Measurements from ENCODE around the gene OSGIN1.

The OSGIN1 gene

GRCh38 chr16:83926726-83927397, 26.2 kb upstream of the OSGIN1 start:
- peak; percentile 49 for DNase-seq (ENCODE audit: low read depth)

- DNase-seq (ENCODE audit: low read depth): no peak
These were observed 24.5 kb upstream of the OSGIN1 start for GRCh38 chr16:83928341-83929055.

GRCh38 chr16:83929811-83930555, 23.1 kb upstream of the OSGIN1 start:
- DNase-seq (ENCODE audit: low read depth): no peak

GRCh38 chr16:83930730-83931500, 22.1 kb upstream of the OSGIN1 start:
- DNase-seq (ENCODE audit: low read depth): no peak

- DNase-seq (ENCODE audit: low read depth): no peak
These were observed 21.5 kb upstream of the OSGIN1 start for GRCh38 chr16:83931556-83931955.

- DNase-seq (ENCODE audit: low read depth): no peak
These were observed 20.7 kb upstream of the OSGIN1 start for GRCh38 chr16:83932304-83932703.

GRCh38 chr16:83932955-83933673, 19.9 kb upstream of the OSGIN1 start:
- no peak for DNase-seq (ENCODE audit: low read depth)

GRCh38 chr16:83933885-83934683, 19.0 kb upstream of the OSGIN1 start:
- DNase-seq (ENCODE audit: low read depth): no peak

- DNase-seq (ENCODE audit: low read depth): no peak
These were observed 18.4 kb upstream of the OSGIN1 start for GRCh38 chr16:83934684-83934977.

GRCh38 chr16:83935005-83935857, 17.8 kb upstream of the OSGIN1 start:
- DNase-seq (ENCODE audit: low read depth): no peak

- DNase-seq (ENCODE audit: low read depth): no peak
These were observed 17.2 kb upstream of the OSGIN1 start for GRCh38 chr16:83935858-83936255.

GRCh38 chr16:83936581-83937165, 16.4 kb upstream of the OSGIN1 start:
- no peak for DNase-seq (ENCODE audit: low read depth)

- DNase-seq (ENCODE audit: low read depth): no peak
These were observed 15.8 kb upstream of the OSGIN1 start for GRCh38 chr16:83937267-83937666.

- no peak for DNase-seq (ENCODE audit: low read depth)
These were observed 14.8 kb upstream of the OSGIN1 start for GRCh38 chr16:83937922-83938885.

- no peak for DNase-seq (ENCODE audit: low read depth)
These were observed 13.7 kb upstream of the OSGIN1 start for GRCh38 chr16:83939266-83939855.

GRCh38 chr16:83940119-83940518, 12.9 kb upstream of the OSGIN1 start:
- DNase-seq (ENCODE audit: low read depth): no peak

GRCh38 chr16:83940630-83941378, 12.2 kb upstream of the OSGIN1 start:
- DNase-seq (ENCODE audit: low read depth): no peak
